HepG2 (cell line): ENCODE data around the gene CCNDBP1. TPM values are rescaled to one million over a fixed set of nuclear protein-coding genes. Genes with fewer than 3 reads are reported as not detected.

Source experiments
- ARNT2 ChIP-seq: sonication (generic); formaldehyde crosslinking; IDR thresholded peaks from 2 replicates; pipeline ENCODE4 v1.8.0; 2022; ENCODE audit warnings: mild to moderate bottlenecking, low read depth, missing genetic modification reagents, moderate library complexity
- BORCS8-MEF2B ChIP-seq: sonication (generic); formaldehyde crosslinking; IDR thresholded peaks from 2 replicates; pipeline ENCODE4 v1.8.0; 2022; ENCODE audit warnings: mild to moderate bottlenecking, missing genetic modification reagents
- EED ChIP-seq: sonication (generic); formaldehyde crosslinking; IDR thresholded peaks from 2 replicates; pipeline ENCODE4 v1.5.0; 2020; ENCODE audit warnings: mild to moderate bottlenecking, missing genetic modification reagents
- GATAD1 ChIP-seq: IDR thresholded peaks from 2 replicates; pipeline ENCODE4 v1.6.1; 2016; ENCODE audit warnings: missing genetic modification reagents, missing compliant biosample characterization
- GTF2F1 ChIP-seq: fragments of 150-350 bp; IDR thresholded peaks from 2 replicates; pipeline ENCODE4 v1.6.1; 2014; ENCODE audit warnings: low read length
- MIER3 ChIP-seq: IDR thresholded peaks from 2 replicates; pipeline ENCODE4 v1.6.1; 2016; ENCODE audit warnings: missing compliant biosample characterization, borderline replicate concordance
- MZF1 ChIP-seq: sonication (generic); formaldehyde crosslinking; IDR thresholded peaks from 2 replicates; pipeline ENCODE4 v1.8.1; 2023; ENCODE audit warnings: mild to moderate bottlenecking, missing genetic modification reagents, borderline replicate concordance
- ONECUT2 ChIP-seq: sonication (generic); formaldehyde crosslinking; IDR thresholded peaks from 2 replicates; pipeline ENCODE4 v1.4.0; 2020; ENCODE audit warnings: missing genetic modification reagents
- TSC22D2 ChIP-seq: sonication (generic); formaldehyde crosslinking; IDR thresholded peaks from 2 replicates; pipeline ENCODE4 v1.5.1; 2020; ENCODE audit warnings: missing genetic modification reagents, mild to moderate bottlenecking, borderline replicate concordance
- ZC3H13 ChIP-seq: sonication (generic); formaldehyde crosslinking; IDR thresholded peaks from 2 replicates; pipeline ENCODE4 v1.8.1; 2023; ENCODE audit warnings: mild to moderate bottlenecking, missing genetic modification reagents, moderate library complexity
- ZFAT ChIP-seq: sonication (generic); formaldehyde crosslinking; conservative IDR thresholded peaks from 2 replicates; pipeline ENCODE4 v1.8.1; 2023; ENCODE audit warnings: missing genetic modification reagents, inconsistent platforms
- ZFP36 ChIP-seq: fragments of 150-350 bp; IDR thresholded peaks from 2 replicates; pipeline ENCODE4 v1.6.1; 2018; ENCODE audit warnings: borderline replicate concordance, low read length, low read depth; ENCODE audit not compliant: partially characterized antibody
- ZMYM3 ChIP-seq: sonication (generic); formaldehyde crosslinking; IDR thresholded peaks from 2 replicates; pipeline ENCODE4 v1.5.1; 2020; ENCODE audit warnings: mild to moderate bottlenecking, missing genetic modification reagents
- ZNF18 ChIP-seq: sonication (generic); formaldehyde crosslinking; IDR thresholded peaks from 2 replicates; pipeline ENCODE4 v1.8.0; 2022; ENCODE audit warnings: mild to moderate bottlenecking, missing genetic modification reagents; ENCODE audit not compliant: insufficient replicate concordance
- ZNF20 ChIP-seq: sonication (generic); formaldehyde crosslinking; IDR thresholded peaks from 2 replicates; pipeline ENCODE4 v1.4.0; 2020; ENCODE audit warnings: mild to moderate bottlenecking, moderate library complexity, missing genetic modification reagents
- ZNF572 ChIP-seq: sonication (generic); formaldehyde crosslinking; IDR thresholded peaks from 2 replicates; pipeline ENCODE4 v1.5.1; 2020; ENCODE audit warnings: mild to moderate bottlenecking, missing genetic modification reagents
- ZNF790 ChIP-seq: sonication (generic); formaldehyde crosslinking; IDR thresholded peaks from 2 replicates; pipeline ENCODE4 v1.8.0; 2022; ENCODE audit warnings: missing genetic modification reagents, mild to moderate bottlenecking, borderline replicate concordance
- polyA plus RNA-seq, 8 experiments: library from polyadenylated mRNA; depleted of rRNA in 3 of 8; stranded (reverse) in 7 of 8; unstranded in 1 of 8; fragments of >200 nt; fragmentation: Illumina TruSeq in 4 of 8; extraction: Trizol in 4 of 8; gene quantifications; 2 replicates each; pipeline versions ENCODE4 v1.2.1 to v1.2.3, GENCODE V29; 2011 to 2016; ENCODE audit warnings: low read depth in 4 of 8, missing spikeins in 1 of 8, mixed read lengths in 1 of 8; ENCODE audit not compliant: insufficient read depth in 1 of 8
- total RNA-seq, 5 experiments: library from RNA; depleted of rRNA; stranded (reverse); fragments of >200 nt; fragmentation: Illumina TruSeq; extraction: Trizol; gene quantifications; 2 replicates each; pipeline ENCODE4 v1.2.3, GENCODE V29; 2016; ENCODE audit warnings: low read depth in 1 of 5
- TF ChIP-seq, protein P1 (sequence below): sonication (generic); formaldehyde crosslinking; IDR thresholded peaks from 2 replicates; pipeline ENCODE4; 2020; ENCODE audit warnings: missing genetic modification reagents, mild to moderate bottlenecking, borderline replicate concordance
- TF ChIP-seq, protein P2 (sequence below): sonication (generic); formaldehyde crosslinking; IDR thresholded peaks from 2 replicates; pipeline ENCODE4 v1.8.1; 2023; ENCODE audit warnings: mild to moderate bottlenecking, missing genetic modification reagents
- TF ChIP-seq, protein P3 (sequence below): sonication (generic); formaldehyde crosslinking; IDR thresholded peaks from 2 replicates; pipeline ENCODE4 v1.4.0; 2020; ENCODE audit warnings: mild to moderate bottlenecking, missing genetic modification reagents
- TF ChIP-seq, protein P4 (sequence below): sonication (generic); formaldehyde crosslinking; IDR thresholded peaks from 2 replicates; pipeline ENCODE4 v1.5.0; 2020; ENCODE audit warnings: mild to moderate bottlenecking, missing genetic modification reagents

The CCNDBP1 gene
- total and polyA plus RNA-seq, 2 of the 13 experiments (the other 11 are each of a cell fraction or from before 2014, with no cell fraction given): 24.8 to 42.3 TPM

DNA sequence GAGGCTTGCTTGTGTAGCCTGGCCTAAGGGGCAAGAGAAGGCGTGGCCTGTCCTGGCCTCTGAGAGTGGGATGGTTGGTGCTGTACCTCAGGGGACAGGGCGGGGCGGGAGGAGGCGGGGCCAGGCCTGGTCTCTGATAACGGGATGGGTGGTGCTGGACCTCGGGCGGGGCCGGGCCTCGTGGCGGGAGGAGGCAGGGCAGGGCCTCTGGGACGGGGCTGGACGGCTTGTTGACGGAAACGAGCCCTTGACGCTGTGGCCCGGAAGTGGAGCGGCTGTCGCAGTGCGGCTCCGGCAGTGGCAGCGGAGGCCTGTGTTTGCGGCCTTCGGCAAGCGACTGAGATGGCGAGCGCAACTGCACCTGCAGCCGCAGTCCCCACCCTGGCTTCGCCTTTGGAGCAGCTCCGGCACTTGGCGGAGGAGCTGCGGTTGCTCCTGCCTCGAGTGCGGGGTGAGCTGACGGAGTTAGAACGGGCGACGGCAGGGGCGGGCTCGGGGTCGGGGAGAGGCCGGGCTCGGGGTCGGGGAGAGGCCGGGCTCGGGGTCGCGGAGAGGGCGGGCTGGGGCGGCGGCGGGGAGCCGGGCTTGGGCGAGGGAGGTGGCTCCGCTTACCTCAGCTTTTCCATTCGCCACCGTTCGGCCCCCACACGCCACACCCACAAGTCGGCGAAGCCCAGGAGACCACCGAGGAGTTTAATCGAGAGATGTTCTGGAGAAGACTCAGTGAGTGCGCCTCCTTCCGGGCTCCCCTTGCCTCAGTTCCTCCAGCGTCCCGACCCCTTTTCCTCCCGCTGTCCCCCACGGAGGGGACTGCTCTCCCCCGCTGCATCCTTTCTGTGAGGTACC, at the start of gene CCNDBP1 (continued):
- TF ChIP-seq EED (CRISPR knock-in tag) (peak; percentile 59; the same call in 1 of the 2 replicates), BORCS8-MEF2B (peak; percentile 68), ZNF790 (CRISPR knock-in tag) (no peak), MZF1 (CRISPR knock-in tag) (no peak; the same call in 1 of the 2 replicates), GTF2F1 (no peak), GATAD1 (CRISPR knock-in tag) (peak; percentile 79), ARNT2 (CRISPR knock-in tag) (peak; percentile 62; the same call in 1 of the 2 replicates), TSC22D2 (CRISPR knock-in tag) (no peak; the same call in 1 of the 2 replicates), ZFP36 (no peak), ONECUT2 (CRISPR knock-in tag) (no peak), ZC3H13 (CRISPR knock-in tag) (peak; percentile 56), MIER3 (CRISPR knock-in tag) (peak; percentile 78; the same call in 1 of the 2 replicates), ZNF572 (CRISPR knock-in tag) (no peak), ZNF20 (CRISPR knock-in tag) (no peak), ZNF18 (CRISPR knock-in tag) (peak; percentile 64), ZMYM3 (CRISPR knock-in tag) (0 out of 2 replicates have a peak, but pooled peaks have one; percentile 13), ZFAT (CRISPR knock-in tag) (no peak)
- TF ChIP-seq, protein P1, sequence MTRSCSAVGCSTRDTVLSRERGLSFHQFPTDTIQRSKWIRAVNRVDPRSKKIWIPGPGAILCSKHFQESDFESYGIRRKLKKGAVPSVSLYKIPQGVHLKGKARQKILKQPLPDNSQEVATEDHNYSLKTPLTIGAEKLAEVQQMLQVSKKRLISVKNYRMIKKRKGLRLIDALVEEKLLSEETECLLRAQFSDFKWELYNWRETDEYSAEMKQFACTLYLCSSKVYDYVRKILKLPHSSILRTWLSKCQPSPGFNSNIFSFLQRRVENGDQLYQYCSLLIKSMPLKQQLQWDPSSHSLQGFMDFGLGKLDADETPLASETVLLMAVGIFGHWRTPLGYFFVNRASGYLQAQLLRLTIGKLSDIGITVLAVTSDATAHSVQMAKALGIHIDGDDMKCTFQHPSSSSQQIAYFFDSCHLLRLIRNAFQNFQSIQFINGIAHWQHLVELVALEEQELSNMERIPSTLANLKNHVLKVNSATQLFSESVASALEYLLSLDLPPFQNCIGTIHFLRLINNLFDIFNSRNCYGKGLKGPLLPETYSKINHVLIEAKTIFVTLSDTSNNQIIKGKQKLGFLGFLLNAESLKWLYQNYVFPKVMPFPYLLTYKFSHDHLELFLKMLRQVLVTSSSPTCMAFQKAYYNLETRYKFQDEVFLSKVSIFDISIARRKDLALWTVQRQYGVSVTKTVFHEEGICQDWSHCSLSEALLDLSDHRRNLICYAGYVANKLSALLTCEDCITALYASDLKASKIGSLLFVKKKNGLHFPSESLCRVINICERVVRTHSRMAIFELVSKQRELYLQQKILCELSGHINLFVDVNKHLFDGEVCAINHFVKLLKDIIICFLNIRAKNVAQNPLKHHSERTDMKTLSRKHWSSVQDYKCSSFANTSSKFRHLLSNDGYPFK (CRISPR knock-in tag): no peak
- TF ChIP-seq, protein P2, sequence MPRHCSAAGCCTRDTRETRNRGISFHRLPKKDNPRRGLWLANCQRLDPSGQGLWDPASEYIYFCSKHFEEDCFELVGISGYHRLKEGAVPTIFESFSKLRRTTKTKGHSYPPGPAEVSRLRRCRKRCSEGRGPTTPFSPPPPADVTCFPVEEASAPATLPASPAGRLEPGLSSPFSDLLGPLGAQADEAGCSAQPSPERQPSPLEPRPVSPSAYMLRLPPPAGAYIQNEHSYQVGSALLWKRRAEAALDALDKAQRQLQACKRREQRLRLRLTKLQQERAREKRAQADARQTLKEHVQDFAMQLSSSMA (CRISPR knock-in tag): no peak
- TF ChIP-seq, protein P3, sequence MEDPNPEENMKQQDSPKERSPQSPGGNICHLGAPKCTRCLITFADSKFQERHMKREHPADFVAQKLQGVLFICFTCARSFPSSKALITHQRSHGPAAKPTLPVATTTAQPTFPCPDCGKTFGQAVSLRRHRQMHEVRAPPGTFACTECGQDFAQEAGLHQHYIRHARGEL (CRISPR knock-in tag): no peak
- TF ChIP-seq, protein P4, sequence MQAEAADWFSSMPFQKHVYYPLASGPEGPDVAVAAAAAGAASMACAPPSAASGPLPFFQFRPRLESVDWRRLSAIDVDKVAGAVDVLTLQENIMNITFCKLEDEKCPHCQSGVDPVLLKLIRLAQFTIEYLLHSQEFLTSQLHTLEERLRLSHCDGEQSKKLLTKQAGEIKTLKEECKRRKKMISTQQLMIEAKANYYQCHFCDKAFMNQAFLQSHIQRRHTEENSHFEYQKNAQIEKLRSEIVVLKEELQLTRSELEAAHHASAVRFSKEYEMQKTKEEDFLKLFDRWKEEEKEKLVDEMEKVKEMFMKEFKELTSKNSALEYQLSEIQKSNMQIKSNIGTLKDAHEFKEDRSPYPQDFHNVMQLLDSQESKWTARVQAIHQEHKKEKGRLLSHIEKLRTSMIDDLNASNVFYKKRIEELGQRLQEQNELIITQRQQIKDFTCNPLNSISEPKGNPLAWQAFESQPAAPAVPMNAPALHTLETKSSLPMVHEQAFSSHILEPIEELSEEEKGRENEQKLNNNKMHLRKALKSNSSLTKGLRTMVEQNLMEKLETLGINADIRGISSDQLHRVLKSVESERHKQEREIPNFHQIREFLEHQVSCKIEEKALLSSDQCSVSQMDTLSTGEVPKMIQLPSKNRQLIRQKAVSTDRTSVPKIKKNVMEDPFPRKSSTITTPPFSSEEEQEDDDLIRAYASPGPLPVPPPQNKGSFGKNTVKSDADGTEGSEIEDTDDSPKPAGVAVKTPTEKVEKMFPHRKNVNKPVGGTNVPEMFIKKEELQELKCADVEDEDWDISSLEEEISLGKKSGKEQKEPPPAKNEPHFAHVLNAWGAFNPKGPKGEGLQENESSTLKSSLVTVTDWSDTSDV (CRISPR knock-in tag): peak; percentile 35; the same call in 1 of the 2 replicates
